Effector CD4-positive, alpha-beta T cell (primary cell): ENCODE measurements around the gene INTS3.

Source experiments
- DNase-seq: peaks from one replicate; pipeline ENCODE4 v3.0.0-alpha.2; 2020

The INTS3 gene

DNA sequence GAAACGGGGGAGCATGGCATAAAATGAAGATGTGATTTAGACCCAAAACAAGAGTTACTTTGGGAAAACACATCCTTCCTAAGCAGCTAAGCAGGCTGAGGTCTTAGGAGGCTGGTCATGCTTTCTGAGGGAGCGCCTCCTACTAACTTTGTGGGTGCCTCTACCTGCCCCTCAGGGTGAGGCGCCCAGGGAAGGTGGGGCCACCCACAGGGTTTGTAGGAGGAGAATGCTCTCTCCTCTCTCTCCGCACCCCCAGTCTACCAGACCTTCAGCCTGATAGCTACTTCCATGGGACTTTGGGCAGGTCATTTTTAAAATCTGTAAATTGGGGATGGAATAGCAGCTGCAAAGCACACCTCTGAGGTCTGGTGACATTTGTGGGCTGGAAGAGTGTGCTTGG lies 71.2 kb downstream of the INTS3 start:
- DNase-seq: no peak

DNA sequence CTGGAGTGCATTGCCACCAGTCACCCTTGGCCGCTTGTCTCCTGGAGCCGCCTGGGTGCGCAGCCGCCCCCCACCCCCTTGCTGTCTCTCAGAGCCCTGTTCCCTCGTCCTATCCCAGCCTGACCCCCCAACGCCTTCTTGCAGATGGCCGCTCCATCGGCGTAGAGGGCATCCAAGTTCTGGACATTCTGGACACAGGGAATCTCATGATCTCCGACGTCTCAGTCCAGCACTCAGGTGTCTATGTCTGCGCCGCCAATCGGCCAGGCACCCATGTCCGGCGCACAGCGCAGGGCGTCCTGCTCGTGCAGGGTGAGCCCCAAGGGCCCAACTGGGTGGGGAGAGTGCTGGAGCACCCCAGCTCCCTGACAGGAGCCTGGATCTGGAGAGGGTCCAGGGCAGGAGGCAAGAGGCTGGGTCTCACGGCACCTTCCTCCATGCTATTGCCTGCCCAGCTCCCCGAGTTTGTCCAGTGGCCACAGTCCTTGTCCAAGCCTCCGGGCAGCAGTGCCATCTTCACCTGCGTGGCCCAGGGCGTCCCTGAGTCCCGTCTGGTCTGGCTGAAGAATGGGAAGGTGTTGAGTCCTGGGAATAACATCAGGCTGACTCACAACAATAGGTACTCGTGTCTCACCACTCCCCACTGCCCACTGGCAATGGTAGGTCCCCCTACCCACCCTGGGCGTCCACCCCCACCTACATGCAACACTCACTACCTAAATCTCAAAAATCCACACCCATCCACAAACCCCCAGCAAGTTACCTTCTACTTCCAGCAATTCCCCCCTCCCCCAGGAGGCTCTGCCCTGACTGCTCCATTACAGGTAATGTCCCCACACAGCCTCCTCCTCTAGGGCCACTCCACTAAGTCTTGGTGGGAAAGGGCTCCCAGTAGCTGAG lies 72.0 kb downstream of the INTS3 start:
- DNase-seq: no peak

DNA sequence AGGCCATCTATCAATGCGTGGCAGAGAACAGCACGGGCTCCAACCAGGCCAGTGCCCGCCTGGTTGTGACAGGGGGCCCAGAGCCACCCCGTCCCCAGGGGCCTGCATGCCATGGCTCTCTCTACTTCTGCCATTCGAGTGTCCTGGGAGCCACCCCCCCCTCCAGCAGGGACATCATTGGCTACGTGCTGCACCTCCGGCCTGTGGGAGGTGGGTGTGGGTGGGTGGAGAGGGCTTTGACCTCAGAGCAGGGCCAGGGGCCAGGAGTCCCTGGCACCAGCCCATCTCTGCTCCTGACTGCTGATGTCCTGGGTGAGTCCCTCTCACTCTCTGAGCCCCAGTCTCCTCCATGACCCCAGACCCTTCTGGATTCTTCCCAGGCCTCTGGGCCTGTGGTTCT lies 72.7 kb downstream of the INTS3 start:
- DNase-seq: no peak

DNA sequence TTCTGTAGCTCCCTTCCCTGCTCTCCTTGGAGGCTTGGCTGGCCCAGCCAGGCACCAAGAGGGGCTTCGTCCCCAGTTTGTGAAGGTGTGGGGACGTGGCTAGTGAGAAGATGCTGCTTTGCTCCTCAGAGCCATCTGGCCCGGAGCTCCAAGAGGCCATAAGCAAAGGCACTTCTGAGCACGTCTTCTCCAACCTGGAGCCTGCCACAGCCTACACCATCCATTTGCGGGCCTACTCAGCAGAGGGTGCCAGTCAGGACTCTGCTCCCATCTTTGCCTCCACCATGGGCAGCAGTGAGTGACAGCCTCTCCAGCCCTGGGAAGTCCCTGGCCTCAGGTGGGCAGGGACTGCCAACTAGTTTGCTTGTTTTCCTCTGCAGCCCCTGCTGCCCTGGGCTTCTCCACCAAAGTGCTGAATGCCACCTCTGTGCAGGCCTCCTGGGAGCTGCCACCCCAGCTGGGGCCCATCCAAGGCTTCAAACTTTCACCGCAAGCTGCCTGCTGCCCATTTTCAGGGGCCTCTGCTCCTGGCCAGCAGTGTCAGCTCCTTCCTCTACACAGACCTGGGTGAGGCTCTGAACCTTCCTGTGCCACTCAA lies 73.3 kb downstream of the INTS3 start:
- DNase-seq: no peak

DNA sequence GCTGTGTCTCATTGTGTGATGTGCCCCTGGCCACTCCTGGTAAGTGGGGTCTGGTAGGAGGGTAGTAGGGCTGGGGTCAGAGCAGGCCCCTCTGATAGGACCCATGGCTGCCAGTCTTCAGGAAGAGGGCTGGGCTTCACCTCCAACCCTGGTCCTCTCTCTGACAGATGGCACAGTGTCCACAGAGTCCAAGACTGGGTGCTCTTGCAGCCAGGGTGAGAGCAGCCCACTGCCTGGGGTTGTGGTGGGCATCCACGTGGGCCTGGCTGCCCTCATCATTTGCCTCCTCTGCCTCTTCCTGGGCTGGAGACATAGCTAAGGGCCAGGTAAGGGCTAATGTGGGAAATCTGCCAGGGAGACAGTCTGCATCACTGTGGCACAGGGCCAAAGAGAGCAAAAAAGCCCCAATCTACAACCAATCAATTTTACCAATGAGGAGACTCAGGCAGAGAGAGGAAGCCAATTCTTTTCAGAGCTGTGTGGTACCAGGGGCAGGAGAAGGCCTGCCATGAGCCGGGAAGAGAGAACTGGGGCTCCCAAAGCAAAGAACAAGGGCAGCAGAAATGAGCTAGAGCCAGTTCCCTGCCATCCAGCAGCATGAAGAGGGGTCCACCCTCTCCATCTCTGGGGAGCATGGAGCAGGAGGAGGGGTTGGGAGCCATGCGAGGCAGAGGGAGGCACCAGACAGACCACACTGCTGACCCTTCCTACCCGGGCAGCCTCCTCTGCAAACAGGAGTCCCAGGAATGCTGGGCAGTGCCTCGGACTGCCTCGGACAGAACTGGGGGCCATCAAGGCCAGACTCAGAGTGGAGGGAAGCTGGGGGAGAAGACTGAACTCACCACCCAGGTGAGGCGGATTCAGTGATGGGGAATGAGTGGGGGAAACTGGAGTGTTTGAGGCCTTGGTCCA lies 74.2 kb downstream of the INTS3 start:
- no peak for DNase-seq

DNA sequence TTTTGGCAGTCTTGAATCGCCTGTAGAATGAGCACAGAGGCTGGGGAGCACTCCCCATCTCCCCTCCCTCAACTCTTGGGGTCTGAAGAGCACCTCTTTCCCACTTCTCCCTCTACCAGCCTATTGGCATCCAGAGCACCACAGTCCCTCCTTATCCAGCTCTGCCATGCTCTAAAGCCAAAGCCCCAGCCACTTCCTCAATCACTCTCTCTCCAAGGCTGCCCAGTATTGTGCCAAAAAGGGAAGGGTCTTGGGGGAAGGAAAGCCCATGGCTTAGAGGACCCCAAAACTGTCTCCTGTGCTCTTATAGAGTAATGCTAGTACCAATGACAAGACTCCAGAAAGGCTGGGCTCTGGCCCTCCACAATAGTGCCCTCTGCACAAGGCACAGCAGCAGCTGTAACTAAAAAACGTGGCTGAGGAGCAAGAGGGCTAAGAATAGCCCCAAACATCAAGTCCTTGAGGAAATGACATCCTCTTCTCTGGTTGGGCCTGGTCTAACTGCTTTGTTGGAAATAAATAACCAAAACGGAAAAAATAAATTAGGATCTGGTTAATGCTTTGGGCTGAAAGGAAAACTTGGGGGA lies 75.7 kb downstream of the INTS3 start:
- DNase-seq: no peak

DNA sequence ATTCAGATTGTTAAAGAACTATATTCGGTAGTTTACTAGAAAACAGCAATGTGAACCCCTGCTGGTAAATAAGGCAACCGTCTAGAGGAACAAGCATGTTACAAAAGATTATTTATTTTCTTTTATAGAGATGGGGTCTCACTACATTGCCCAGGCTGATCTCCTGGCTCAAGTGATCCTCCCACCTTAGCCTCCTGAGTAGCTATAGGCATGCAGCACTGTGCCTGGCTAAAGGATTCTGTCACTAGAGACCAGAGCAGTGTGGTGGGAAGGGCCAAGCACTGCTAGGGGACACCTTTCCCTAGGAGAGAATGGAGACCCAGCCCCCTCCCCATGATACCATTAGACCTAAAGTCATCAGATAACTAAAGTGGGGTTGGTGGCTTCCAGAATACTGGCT lies 76.3 kb downstream of the INTS3 start:
- no peak for DNase-seq

DNA sequence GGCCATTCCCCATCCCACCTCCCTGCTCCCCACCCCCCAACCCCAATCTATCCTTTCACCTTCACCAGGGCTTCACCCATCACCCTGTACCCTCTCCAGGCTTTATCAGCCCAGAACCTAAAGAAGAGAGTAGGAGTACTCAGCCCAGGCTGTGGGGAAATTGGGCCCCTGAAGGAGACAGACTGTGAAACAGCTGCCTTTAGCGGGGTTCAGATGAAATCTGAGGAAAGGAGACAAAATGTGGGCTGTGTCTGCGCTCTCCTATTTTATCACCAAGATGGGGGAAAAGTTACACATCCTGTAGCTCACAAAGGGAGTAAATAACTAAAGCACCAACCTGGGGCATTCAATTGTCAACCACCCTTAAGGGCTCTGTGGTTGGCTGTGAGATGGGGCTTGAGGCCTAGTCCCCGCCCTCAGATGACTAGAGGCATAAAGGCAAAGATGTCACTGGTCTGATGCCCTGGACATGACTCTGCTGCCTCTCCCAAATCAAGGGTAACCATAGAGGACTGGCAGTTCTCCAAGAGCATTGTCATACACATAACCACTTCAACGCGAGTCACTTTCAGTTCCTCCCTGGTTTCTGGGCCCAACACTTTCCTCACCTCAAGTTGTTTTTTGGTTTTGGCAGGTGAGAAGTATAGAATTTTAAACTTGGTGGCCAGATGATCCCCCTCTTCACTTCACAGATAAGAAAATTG lies 77.3 kb downstream of the INTS3 start:
- peak; percentile 44 for DNase-seq

DNA sequence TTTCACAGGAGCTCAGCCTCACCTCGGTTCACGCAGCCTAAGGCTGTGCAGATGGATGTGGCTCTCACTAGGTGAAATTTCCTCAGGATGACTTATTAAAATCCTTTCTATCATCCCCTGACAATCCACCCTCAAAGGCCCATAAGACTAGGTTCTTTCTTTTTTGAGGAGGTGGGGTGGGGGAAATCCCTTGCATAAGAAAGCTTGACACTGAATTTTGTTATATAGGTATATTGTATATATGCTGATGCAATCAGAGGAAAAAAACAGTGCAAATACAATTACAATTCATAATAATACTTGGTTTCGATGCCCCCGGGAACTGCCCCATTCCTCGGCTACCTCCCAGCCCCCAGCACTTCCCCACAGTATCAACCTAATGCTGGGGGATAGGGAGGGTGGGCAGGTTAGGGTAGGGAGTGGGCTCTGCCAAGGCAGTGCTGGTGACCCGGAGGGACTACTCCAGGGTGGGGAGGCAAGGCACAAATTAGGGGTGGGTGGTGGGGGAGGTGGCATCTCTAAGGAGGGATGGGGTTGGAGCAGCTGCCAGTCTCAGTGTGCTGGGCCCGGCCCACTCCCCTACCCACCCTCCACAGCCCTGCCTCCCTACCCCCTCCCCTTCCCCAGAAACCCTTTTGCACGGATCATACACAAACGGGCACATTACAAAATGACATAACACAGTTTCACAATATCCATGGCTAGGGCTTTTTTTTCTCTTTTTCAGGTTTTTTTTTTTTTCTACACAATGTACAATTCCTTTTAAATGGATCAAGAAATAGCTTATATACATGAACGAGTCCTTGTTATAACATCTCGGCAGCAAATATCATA lies 78.3 kb downstream of the INTS3 start:
- DNase-seq: no peak

DNA sequence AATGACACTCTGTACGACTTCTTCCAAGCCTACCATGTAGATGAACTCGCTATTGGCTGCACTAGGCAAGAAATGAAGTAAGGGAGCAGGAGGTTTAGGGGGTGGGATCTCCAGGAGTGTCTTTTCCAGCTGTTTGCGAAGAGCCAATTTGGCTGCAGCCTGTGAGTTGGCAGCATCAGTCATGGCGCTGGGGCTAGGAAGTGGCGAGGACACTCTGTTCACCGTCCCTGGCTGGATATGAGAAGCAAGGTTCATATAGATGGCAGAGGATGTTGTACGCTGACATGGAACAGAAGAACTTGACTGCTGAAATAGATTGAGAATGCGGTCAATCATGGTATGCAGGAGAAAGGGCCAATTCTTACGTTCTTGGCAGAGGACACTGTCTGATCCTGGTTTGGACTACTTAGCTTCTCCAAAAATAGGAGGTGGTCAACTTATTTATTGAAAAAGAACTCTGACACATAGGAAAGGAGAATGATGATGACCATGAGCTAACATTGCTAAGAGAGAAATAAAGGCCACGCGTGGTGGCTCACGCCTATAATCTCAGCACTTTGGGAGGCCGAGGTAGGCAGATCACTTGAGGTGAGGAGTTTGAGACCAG lies 88.5 kb downstream of the INTS3 start:
- no peak for DNase-seq

DNA sequence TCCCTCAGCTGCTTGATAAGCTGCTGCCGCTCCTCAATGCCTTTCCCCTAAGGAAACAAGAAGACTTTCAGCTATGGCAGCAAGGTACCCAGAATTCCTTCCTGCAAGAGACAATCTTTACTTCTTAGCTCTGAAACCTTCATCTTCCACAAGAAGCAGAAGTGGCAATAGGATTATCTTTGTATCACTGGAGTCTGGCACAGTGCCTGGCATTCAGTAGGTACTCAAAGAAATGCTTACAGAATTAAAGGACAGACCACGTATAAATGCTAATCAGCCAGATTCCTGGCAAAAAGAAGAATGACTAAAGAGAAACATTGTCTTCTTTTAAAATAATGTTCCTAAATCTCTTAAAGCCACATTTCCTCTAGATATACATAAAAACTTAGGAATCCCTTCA lies 91.0 kb downstream of the INTS3 start:
- no peak for DNase-seq
